DOHH2 (cell line): ENCODE data around the gene TCF3.

ENCODE experiments used
- H3F3A ChIP-seq: fragments of 200-600 bp; sonication (generic), shearing (Covaris generic); 2 replicates; pipeline ENCODE4 v1.6.0; 2016; ENCODE audit warnings: antibody characterized with exemption, mild to moderate bottlenecking; ENCODE audit not compliant: control insufficient read depth, insufficient read depth
- H3K27ac ChIP-seq: fragments of 200-600 bp; sonication (generic); 2 replicates; pipeline ENCODE4 v1.5.1; 2014; ENCODE audit warnings: low read depth, mild to moderate bottlenecking, low read length, moderate library complexity
- H3K27me3 ChIP-seq: fragments of 200-600 bp; sonication (generic); 2 replicates; pipeline ENCODE4 v1.6.1; 2014; ENCODE audit warnings: mild to moderate bottlenecking, low read length, mixed read lengths; ENCODE audit not compliant: control insufficient read depth
- H3K36me3 ChIP-seq: fragments of 200-600 bp; sonication (generic); 2 replicates; pipeline ENCODE4 v1.6.1; 2014; ENCODE audit warnings: mild to moderate bottlenecking, low read length, moderate library complexity, mixed read lengths; ENCODE audit not compliant: control insufficient read depth
- H3K4me1 ChIP-seq: fragments of 200-600 bp; sonication (generic); 2 replicates; pipeline ENCODE4 v1.6.1; 2014; ENCODE audit warnings: mild to moderate bottlenecking, low read length, mixed read lengths; ENCODE audit not compliant: control insufficient read depth
- H3K4me2 ChIP-seq: fragments of 200-600 bp; sonication (generic); 2 replicates; pipeline ENCODE4 v1.6.0; 2014; ENCODE audit warnings: mild to moderate bottlenecking, low read length, moderate library complexity
- H3K4me3 ChIP-seq: fragments of 200-600 bp; sonication (generic); 2 replicates; pipeline ENCODE4 v1.5.1; 2014; ENCODE audit warnings: mild to moderate bottlenecking, low read length, mixed read lengths
- H3K79me2 ChIP-seq: fragments of 200-600 bp; sonication (generic); 2 replicates; pipeline ENCODE4 v1.6.1; 2014; ENCODE audit warnings: mild to moderate bottlenecking, low read length, mixed read lengths; ENCODE audit not compliant: control insufficient read depth
- H3K9me2 ChIP-seq: fragments of 200-600 bp; sonication (generic); replicated peaks from 2 replicates; pipeline ENCODE4 v1.6.1; 2014; ENCODE audit warnings: mild to moderate bottlenecking, low read length, mixed read lengths; ENCODE audit not compliant: control insufficient read depth
- H3K9me3 ChIP-seq: fragments of 200-600 bp; sonication (generic); 2 replicates; pipeline ENCODE4 v1.6.1; 2014; ENCODE audit warnings: antibody characterized with exemption, low read length, mixed read lengths; ENCODE audit not compliant: control insufficient read depth, insufficient read depth
- H4K20me1 ChIP-seq: fragments of 200-600 bp; sonication (generic); 2 replicates; pipeline ENCODE4 v1.6.0; 2014; ENCODE audit warnings: low read depth, mild to moderate bottlenecking, antibody characterized with exemption, low read length, moderate library complexity; ENCODE audit not compliant: control insufficient read depth, insufficient read depth
- CTCF ChIP-seq: fragments of 200-600 bp; sonication (generic); IDR thresholded peaks from one replicate; pipeline ENCODE4 v1.5.1; 2014; ENCODE audit warnings: antibody characterized with exemption, mild to moderate bottlenecking, low read depth, low read length; ENCODE audit not compliant: poor library complexity, severe bottlenecking
- EZH2phosphoT487 ChIP-seq: fragments of 200-600 bp; sonication (generic); IDR thresholded peaks from 2 replicates; pipeline ENCODE4 v1.6.1; 2017; ENCODE audit warnings: borderline replicate concordance, mild to moderate bottlenecking, antibody characterized with exemption, low read length, moderate library complexity, mixed read lengths

The TCF3 gene

GRCh38 chr19:1613146-1613545 is 39.3 kb downstream of the TCF3 start:
- Histone ChIP-seq H3K4me1 (peaks cover 91% of the 10 kb centered on the region), H3K27me3 (no peaks in the 10 kb centered on the region), H3K4me3 (no peak overlapping the region), H3F3A (peaks cover 43% of the 10 kb centered on the region), H3K79me2 (peaks cover 27% of the 10 kb centered on the region), H3K4me2 (no peak overlapping the region), H3K9me3 (no peaks in the 10 kb centered on the region), H3K27ac (no peak overlapping the region), H3K36me3 (peaks cover 93% of the 10 kb centered on the region), H4K20me1 (peaks cover 4% of the 10 kb centered on the region; the same call in 1 of the 2 replicates), H3K9me2 (no peaks in the 10 kb centered on the region)
- TF ChIP-seq EZH2phosphoT487 (no peak), CTCF (no peak)

- peaks cover 20% of the 10 kb centered on the region for H3K79me2 ChIP-seq
- H4K20me1 ChIP-seq, result peaks cover 4% of the 10 kb centered on the region; the same call in 1 of the 2 replicates
- H3K9me3 ChIP-seq, result no peaks in the 10 kb centered on the region
- H3K27me3 ChIP-seq, result no peaks in the 10 kb centered on the region
- no peak for TF ChIP-seq CTCF
- no peak overlapping the region for H3K4me2 ChIP-seq
- no peak overlapping the region for H3K4me3 ChIP-seq
- peaks cover 85% of the 10 kb centered on the region for H3K36me3 ChIP-seq
- no peaks in the 10 kb centered on the region for H3K9me2 ChIP-seq
- H3K27ac ChIP-seq, result no peak overlapping the region
- H3F3A ChIP-seq, result peaks cover 41% of the 10 kb centered on the region
- H3K4me1 ChIP-seq, result peaks cover 91% of the 10 kb centered on the region
Measured at GRCh38 chr19:1612114-1613086, 40.0 kb downstream of the TCF3 start.

GRCh38 chr19:1611353-1611752 is 41.1 kb downstream of the TCF3 start:
- TF ChIP-seq CTCF (no peak), EZH2phosphoT487 (no peak)
- Histone ChIP-seq H3K79me2 (peaks cover 9% of the 10 kb centered on the region), H3K9me3 (no peaks in the 10 kb centered on the region), H3K4me2 (no peak overlapping the region), H3K36me3 (peaks cover 77% of the 10 kb centered on the region), H4K20me1 (0 out of 2 replicates have a peak, but pooled peaks cover 4% of the 10 kb centered on the region), H3K27me3 (no peaks in the 10 kb centered on the region), H3K4me3 (no peak overlapping the region), H3K9me2 (no peaks in the 10 kb centered on the region), H3F3A (peaks cover 41% of the 10 kb centered on the region), H3K27ac (peak overlapping the region; percentile 24; the same call in 1 of the 2 replicates), H3K4me1 (peaks cover 91% of the 10 kb centered on the region)
